Right atrium auricular region (tissue), 2 donors: ENCODE data around the gene CFAP251. TPM values are rescaled to one million over a fixed set of nuclear protein-coding genes. Genes with fewer than 3 reads are reported as not detected.
"Not testable (repeated sequence)": the region's sequence is repeated elsewhere in the genome, so short reads cannot be mapped to it uniquely, and the experiment has no call there.

Source experiments
- DNase-seq: peaks from one replicate; pipeline ENCODE4 v3.0.0-alpha.2; 2019; ENCODE audit warnings: low spot score
- H3K27ac ChIP-seq, 2 donors: fragments of 200-600 bp; sonication (generic); 1 replicate in 1 of 2; 2 replicates in 1 of 2; pipeline ENCODE4 v1.5.1; 2016 to 2019
- H3K27me3 ChIP-seq, 2 donors: fragments of 200-600 bp; sonication (generic); one replicate each; pipeline versions ENCODE4 v1.5.1 to v1.6.0; 2017 to 2019
- H3K36me3 ChIP-seq: fragments of 200-600 bp; sonication (generic); one replicate; pipeline ENCODE4 v1.5.1; 2016
- H3K4me1 ChIP-seq, 2 donors: fragments of 200-600 bp; sonication (generic); one replicate each; pipeline versions ENCODE4 v1.5.1 to v1.6.0; 2017 to 2019
- H3K4me3 ChIP-seq, 2 donors: fragments of 200-600 bp; sonication (generic); 1 replicate in 1 of 2; 2 replicates in 1 of 2; pipeline ENCODE4 v1.5.1; 2017 to 2019; ENCODE audit warnings: mild to moderate bottlenecking in 1 of 2, moderate library complexity in 1 of 2
- H3K9me3 ChIP-seq, 2 donors: fragments of 200-600 bp; sonication (generic); one replicate each; pipeline ENCODE4 v1.5.1; 2019
- total RNA-seq, 2 donors: library from RNA; depleted of rRNA; stranded (reverse); fragments of >200 nt; gene quantifications; one replicate each; pipeline ENCODE4 v1.1.0, GENCODE V29; 2016
- TF ChIP-seq, protein P1 (sequence below), 2 donors: fragments of 200-600 bp; sonication (generic); IDR thresholded peaks; one replicate each; pipeline ENCODE4 v1.5.1; 2019; ENCODE audit warnings: antibody characterized with exemption in 2 of 2

CFAP251 gene
- total RNA-seq, 2 donors from 2014 or later = 1.0 to 2.2 TPM

DNA sequence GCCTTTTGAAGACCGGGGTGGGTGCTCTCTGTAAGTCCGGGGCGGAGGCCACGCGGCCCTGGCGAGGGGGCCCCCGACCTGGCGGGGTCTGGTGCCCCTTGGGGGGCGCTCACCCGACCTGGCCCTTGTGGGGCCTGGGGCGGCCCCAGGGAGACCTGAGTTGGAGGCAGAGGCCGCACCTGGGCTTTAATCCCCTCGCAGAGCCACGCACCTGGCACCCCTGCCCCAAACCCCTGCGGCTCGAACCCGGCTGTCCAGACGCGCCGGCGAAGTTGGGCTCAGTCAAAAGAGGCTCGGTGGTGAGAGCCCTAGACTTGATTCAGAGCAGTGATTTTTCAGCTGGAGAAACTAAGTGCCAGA lies 267 bp downstream of the CFAP251 start:
- H3K36me3 ChIP-seq = peaks cover 32% of the 10 kb centered on the region
- peak overlapping the region; percentile 38 to 58 for H3K4me3 ChIP-seq
- TF ChIP-seq, protein P1, sequence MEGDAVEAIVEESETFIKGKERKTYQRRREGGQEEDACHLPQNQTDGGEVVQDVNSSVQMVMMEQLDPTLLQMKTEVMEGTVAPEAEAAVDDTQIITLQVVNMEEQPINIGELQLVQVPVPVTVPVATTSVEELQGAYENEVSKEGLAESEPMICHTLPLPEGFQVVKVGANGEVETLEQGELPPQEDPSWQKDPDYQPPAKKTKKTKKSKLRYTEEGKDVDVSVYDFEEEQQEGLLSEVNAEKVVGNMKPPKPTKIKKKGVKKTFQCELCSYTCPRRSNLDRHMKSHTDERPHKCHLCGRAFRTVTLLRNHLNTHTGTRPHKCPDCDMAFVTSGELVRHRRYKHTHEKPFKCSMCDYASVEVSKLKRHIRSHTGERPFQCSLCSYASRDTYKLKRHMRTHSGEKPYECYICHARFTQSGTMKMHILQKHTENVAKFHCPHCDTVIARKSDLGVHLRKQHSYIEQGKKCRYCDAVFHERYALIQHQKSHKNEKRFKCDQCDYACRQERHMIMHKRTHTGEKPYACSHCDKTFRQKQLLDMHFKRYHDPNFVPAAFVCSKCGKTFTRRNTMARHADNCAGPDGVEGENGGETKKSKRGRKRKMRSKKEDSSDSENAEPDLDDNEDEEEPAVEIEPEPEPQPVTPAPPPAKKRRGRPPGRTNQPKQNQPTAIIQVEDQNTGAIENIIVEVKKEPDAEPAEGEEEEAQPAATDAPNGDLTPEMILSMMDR (IDR thresholded peaks at IDR 0.05) = no peak
- no peaks in the 10 kb centered on the region for H3K9me3 ChIP-seq
- H3K4me1 ChIP-seq = peaks cover 0 to 12% of the 10 kb centered on the region in 2 donors
- no peak for DNase-seq
- peak overlapping the region; percentile 17 to 60 for H3K27ac ChIP-seq
- no peaks in the 10 kb centered on the region for H3K27me3 ChIP-seq

DNA sequence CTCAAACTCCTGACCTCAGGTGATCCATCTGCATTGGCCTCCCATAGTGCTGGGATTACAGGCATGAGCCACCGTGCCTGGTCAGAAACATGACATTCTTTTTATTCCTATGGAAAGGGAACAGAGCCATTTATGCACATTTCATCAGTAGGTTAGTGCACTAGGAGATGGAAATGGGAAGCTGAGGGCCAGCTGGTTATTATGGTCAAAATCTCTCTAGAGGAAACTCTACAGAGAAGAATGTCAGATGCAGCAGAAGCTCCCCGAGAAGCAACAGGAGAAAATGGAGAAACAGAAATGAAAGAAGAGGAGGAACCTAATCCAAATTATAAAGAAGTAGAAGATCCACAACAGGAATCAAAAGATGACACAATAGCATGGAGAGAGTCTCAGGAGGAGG lies 2.7 kb downstream of the CFAP251 start:
- Histone ChIP-seq H3K4me1 (peaks cover 0 to 29% of the 10 kb centered on the region in 2 donors), H3K27ac (no peak overlapping the region), H3K9me3 (no peaks in the 10 kb centered on the region), H3K4me3 (no peak overlapping the region), H3K36me3 (peaks cover 14% of the 10 kb centered on the region), H3K27me3 (no peaks in the 10 kb centered on the region)
- no peak for DNase-seq
- TF ChIP-seq, protein P1 (IDR thresholded peaks at IDR 0.05) = no peak

- TF ChIP-seq, protein P1 (IDR thresholded peaks at IDR 0.05) = no peak
- H3K4me3 ChIP-seq = peak overlapping the region in 1 of 2 donors; percentile 13
- peaks cover 0 to 17% of the 10 kb centered on the region in 2 donors for H3K4me1 ChIP-seq
- H3K9me3 ChIP-seq = no peaks in the 10 kb centered on the region
- H3K27ac ChIP-seq = peak overlapping the region; percentile 66 to 77
- no peaks in the 10 kb centered on the region for H3K36me3 ChIP-seq
- DNase-seq = no peak
- H3K27me3 ChIP-seq = no peaks in the 10 kb centered on the region
Observed at GRCh38 chr12:121925358-121925695, 6.9 kb downstream of the CFAP251 start.

GRCh38 chr12:121926874-121927706 lies 8.7 kb downstream of the CFAP251 start:
- Histone ChIP-seq H3K27ac (no peak overlapping the region), H3K36me3 (no peaks in the 10 kb centered on the region), H3K4me1 (peaks cover 0 to 17% of the 10 kb centered on the region in 2 donors), H3K27me3 (no peaks in the 10 kb centered on the region), H3K9me3 (no peaks in the 10 kb centered on the region), H3K4me3 (no peak overlapping the region)
- DNase-seq = no peak
- TF ChIP-seq, protein P1 (IDR thresholded peaks at IDR 0.05) = no peak

DNA sequence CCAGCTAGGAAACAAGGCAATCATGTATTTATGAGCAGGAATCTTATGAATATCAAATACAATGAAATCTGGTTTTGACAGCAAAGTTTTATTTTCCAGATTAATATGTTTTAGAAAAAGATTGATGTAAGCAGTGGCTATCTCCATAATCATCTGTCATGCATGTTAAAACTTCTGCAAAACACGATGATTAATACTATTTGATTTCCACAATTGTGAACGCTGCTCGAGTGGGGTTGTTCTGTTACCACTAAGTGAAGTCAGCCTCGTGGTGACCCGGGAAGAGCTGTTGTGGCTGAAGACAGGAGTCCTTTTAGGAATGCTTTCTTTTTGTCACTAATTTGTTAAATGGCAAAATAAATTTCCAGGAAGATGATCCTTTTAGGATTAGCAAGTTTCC lies 9.4 kb downstream of the CFAP251 start:
- no peaks in the 10 kb centered on the region for H3K27me3 ChIP-seq
- no peak overlapping the region for H3K4me3 ChIP-seq
- TF ChIP-seq, protein P1 (IDR thresholded peaks at IDR 0.05) = no peak
- H3K27ac ChIP-seq = no peak overlapping the region
- DNase-seq = no peak
- H3K36me3 ChIP-seq = no peaks in the 10 kb centered on the region
- H3K9me3 ChIP-seq = no peaks in the 10 kb centered on the region
- H3K4me1 ChIP-seq = peaks cover 0 to 17% of the 10 kb centered on the region in 2 donors

DNA sequence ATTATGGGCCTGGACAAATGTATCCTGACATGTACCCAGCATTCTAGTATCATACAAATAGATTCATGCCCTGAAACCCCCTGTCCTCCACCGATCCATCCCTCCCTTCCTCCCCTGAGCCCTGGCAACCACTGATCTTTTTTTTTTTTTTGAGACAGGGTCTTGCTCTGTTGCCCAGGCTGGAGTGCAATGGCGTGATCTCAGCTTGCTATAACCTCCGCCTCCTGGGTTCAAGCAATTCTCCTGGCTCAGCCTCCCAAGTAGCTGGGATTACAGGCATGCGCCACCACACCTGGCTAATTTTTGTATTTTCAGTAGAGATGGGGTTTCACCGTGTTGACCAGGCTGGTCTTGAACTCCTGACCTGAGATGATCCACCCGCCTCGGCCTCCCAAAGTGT lies 11.2 kb downstream of the CFAP251 start:
- H3K4me3 ChIP-seq, DNase-seq, H3K36me3 ChIP-seq, H3K27me3 ChIP-seq, H3K9me3 ChIP-seq, H3K27ac ChIP-seq, H3K4me1 ChIP-seq: not testable (repeated sequence)
